Measurements from ENCODE around the gene DNAJB2. TPM values are rescaled to one million over a fixed set of nuclear protein-coding genes. Genes with fewer than 3 reads are reported as not detected.

Gene DNAJB2
- total and polyA plus RNA-seq, 4 donors = 63.7 to 79.6 (median 75.3) TPM

DNA sequence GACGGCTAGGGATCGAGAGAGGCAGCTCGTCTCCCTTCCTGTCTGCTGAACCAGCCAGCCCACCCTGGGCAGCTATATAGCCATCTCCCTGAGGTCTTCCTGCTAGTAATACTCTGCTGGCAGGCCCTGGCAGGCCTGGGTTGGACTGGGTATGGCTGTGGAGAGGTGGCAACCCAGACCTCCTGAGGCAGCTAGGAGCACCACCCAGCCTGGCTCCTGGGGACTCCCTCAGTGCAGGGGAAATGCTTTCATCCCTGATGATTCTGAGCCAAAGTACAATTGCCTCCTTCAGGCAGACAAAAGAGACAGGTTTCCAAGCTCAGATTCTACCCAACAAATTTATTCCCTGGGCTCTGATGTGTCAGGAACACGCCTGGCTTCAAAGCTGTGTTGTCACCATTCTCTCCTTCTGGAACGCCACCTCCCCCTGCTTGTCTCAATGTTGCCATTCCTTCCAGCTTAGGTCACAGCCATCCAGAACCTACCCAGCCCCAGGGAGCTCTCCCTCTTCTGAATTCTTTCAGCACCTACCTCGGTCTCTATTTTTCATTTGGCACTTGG is 4.7 kb upstream of the DNAJB2 start:
- Histone ChIP-seq H3K9me3 (ENCODE audit: control insufficient read depth in 4 of 4, insufficient read depth in 3 of 4, low read length in 3 of 4) (peaks cover 0 to 2% (median 0%) of the 10 kb centered on the region in 4 donors), H3K4me3 (no peak overlapping the region), H3K27ac (ENCODE audit: low read depth in 1 of 2, low read length in 1 of 2) (peak overlapping the region; percentile 79 to 84), H3K27me3 (ENCODE audit: control insufficient read depth in 3 of 3, insufficient read depth in 3 of 3, low read length in 2 of 3) (no peaks in the 10 kb centered on the region), H3K4me1 (ENCODE audit: control insufficient read depth in 5 of 5, insufficient read depth in 5 of 5, low read length in 5 of 5) (peaks cover 5 to 12% (median 9%) of the 10 kb centered on the region in 5 donors), H3K9ac (ENCODE audit: insufficient read depth in 1 of 2, low read length in 2 of 2) (peak overlapping the region in 1 of 2 donors; percentile 23), H3K36me3 (ENCODE audit: control insufficient read depth in 4 of 4, insufficient read depth in 4 of 4, low read length in 4 of 4) (no peaks in the 10 kb centered on the region)
- DNase-seq (peak; percentile 51 to 72 (median 65)), ATAC-seq (ENCODE audit: insufficient read depth, low FRiP score) (no peak)
- WGBS, 2 donors = 44 to 70% methylated on average over 6 of the region's 6 CpGs
- TF ChIP-seq, protein P1, sequence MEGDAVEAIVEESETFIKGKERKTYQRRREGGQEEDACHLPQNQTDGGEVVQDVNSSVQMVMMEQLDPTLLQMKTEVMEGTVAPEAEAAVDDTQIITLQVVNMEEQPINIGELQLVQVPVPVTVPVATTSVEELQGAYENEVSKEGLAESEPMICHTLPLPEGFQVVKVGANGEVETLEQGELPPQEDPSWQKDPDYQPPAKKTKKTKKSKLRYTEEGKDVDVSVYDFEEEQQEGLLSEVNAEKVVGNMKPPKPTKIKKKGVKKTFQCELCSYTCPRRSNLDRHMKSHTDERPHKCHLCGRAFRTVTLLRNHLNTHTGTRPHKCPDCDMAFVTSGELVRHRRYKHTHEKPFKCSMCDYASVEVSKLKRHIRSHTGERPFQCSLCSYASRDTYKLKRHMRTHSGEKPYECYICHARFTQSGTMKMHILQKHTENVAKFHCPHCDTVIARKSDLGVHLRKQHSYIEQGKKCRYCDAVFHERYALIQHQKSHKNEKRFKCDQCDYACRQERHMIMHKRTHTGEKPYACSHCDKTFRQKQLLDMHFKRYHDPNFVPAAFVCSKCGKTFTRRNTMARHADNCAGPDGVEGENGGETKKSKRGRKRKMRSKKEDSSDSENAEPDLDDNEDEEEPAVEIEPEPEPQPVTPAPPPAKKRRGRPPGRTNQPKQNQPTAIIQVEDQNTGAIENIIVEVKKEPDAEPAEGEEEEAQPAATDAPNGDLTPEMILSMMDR (IDR thresholded peaks at IDR 0.05; ENCODE audit: control extremely low read depth, extremely low read depth) = no peak

DNA sequence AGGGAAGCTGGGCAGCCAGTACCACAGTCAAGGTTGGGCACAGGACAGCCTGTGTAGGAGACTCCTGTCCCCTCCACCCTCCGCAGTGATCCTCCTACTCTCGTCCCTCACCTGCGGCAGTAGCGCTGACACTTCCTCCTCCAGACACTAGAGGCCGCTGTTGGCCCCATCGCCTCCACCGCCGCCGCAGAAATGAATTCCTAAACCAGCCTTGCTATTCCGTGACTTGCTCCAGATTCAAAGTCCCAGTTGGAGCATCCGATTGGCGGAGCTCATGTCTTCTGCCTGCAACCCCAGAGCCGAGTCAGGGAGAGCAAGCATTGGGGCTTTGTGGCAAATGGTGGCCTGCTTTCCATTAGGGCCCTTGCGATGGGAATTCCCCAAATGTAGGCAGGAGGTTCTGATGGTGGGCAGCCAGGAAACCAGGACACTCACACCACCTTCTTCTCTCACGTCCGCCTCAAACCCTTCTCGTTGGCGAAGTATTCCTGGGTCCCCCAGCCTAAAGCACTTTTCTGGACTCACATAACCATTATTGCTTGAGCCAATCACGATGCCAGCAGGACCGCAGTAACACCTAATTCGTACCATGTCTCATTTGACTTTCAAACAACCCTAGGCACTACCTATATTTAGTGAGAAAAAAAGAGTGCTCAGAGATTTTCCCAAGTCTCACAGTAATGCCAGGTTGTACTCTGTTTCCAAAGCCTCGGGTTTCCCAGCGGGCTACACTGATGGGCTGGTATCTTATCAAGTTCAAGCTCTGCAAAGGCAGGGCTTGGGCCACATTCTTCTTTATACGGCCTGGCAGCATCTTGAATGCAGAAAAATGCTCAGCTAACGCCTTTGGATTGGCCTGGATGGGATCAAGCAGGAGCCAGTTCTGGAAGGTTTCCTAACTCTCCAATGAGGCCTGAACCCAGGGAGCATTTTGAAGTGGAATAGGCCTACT is 1.2 kb upstream of the DNAJB2 start:
- H3K9ac ChIP-seq (ENCODE audit: insufficient read depth in 1 of 2, low read length in 2 of 2) = peak overlapping the region in 1 of 2 donors; percentile 86
- peaks cover 8 to 20% (median 10%) of the 10 kb centered on the region in 5 donors for H3K4me1 ChIP-seq (ENCODE audit: control insufficient read depth in 5 of 5, insufficient read depth in 5 of 5, low read length in 5 of 5)
- H3K27me3 ChIP-seq (ENCODE audit: control insufficient read depth in 3 of 3, insufficient read depth in 3 of 3, low read length in 2 of 3) = no peaks in the 10 kb centered on the region
- peaks cover 0 to 18% (median 15%) of the 10 kb centered on the region in 4 donors for H3K36me3 ChIP-seq (ENCODE audit: control insufficient read depth in 4 of 4, insufficient read depth in 4 of 4, low read length in 4 of 4)
- H3K4me3 ChIP-seq = no peak overlapping the region
- peak overlapping the region; percentile 86 to 89 for H3K27ac ChIP-seq (ENCODE audit: low read depth in 1 of 2, low read length in 1 of 2)
- no peaks in the 10 kb centered on the region for H3K9me3 ChIP-seq (ENCODE audit: control insufficient read depth in 4 of 4, insufficient read depth in 3 of 4, low read length in 3 of 4)
- TF ChIP-seq, protein P1 (IDR thresholded peaks at IDR 0.05; ENCODE audit: control extremely low read depth, extremely low read depth) = peak; percentile 91
- peak; percentile 29 for ATAC-seq (ENCODE audit: insufficient read depth, low FRiP score)
- 26% methylated on average over 25 of the region's 25 CpGs for WGBS, 2 donors
- DNase-seq = peak; percentile 79 to 86 (median 84)

DNA sequence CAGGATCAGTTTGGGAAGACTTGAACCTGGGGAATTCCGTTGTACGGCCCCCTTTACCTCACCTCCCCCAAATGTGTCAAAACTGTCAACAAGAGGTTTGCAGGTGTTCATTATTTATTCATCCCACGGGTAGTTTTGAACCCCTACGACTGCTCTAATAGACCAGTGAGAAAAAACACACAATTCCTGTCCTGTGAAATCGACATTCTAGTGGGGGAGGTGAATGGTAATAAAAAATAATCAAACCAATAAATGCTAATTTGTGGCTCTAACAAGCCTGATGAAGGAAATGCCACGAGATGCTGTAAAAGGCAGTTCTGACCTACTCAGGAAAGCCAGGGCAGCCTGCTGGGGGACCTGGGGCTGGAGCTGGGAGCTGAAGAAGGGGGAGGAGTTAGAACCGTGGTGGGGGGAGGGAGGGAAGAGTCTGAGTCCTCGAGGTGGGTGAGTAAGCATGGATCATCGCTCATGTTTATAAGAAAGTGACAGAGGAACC is 463 bp upstream of the DNAJB2 start:
- peak overlapping the region; percentile 86 to 89 for H3K27ac ChIP-seq (ENCODE audit: low read depth in 1 of 2, low read length in 1 of 2)
- 12 to 14% methylated on average over 9 of the region's 9 CpGs for WGBS, 2 donors
- ATAC-seq (ENCODE audit: insufficient read depth, low FRiP score) = no peak
- no peaks in the 10 kb centered on the region for H3K27me3 ChIP-seq (ENCODE audit: control insufficient read depth in 3 of 3, insufficient read depth in 3 of 3, low read length in 2 of 3)
- H3K36me3 ChIP-seq (ENCODE audit: control insufficient read depth in 4 of 4, insufficient read depth in 4 of 4, low read length in 4 of 4) = peaks cover 0 to 20% (median 19%) of the 10 kb centered on the region in 4 donors
- H3K9me3 ChIP-seq (ENCODE audit: control insufficient read depth in 4 of 4, insufficient read depth in 3 of 4, low read length in 3 of 4) = no peaks in the 10 kb centered on the region
- TF ChIP-seq, protein P1 (IDR thresholded peaks at IDR 0.05; ENCODE audit: control extremely low read depth, extremely low read depth) = no peak
- H3K9ac ChIP-seq (ENCODE audit: insufficient read depth in 1 of 2, low read length in 2 of 2) = peak overlapping the region; percentile 78 to 86
- H3K4me1 ChIP-seq (ENCODE audit: control insufficient read depth in 5 of 5, insufficient read depth in 5 of 5, low read length in 5 of 5) = peaks cover 8 to 20% (median 10%) of the 10 kb centered on the region in 5 donors
- DNase-seq = no peak
- H3K4me3 ChIP-seq = peak overlapping the region; percentile 20

Data from lung (tissue), 12 donors.